Neural cell (in vitro differentiated cells): ENCODE data around the gene IL22.

ENCODE experiments used
- EP300 ChIP-seq: fragments of 450-650 bp; conservative IDR thresholded peaks from 2 replicates; pipeline ENCODE4 v1.6.1; 2014; ENCODE audit warnings: antibody characterized with exemption, mild to moderate bottlenecking, moderate library complexity; ENCODE audit not compliant: poor library complexity, severe bottlenecking
- EZH2 ChIP-seq: fragments of 200-600, 300-800 bp; shearing (Covaris generic), sonication (generic); IDR thresholded peaks from 2 replicates; pipeline ENCODE4 v1.6.1; 2014; ENCODE audit warnings: antibody characterized with exemption, low read length, borderline replicate concordance, mild to moderate bottlenecking; ENCODE audit not compliant: insufficient read depth, poor library complexity, severe bottlenecking
- SMC3 ChIP-seq: fragments of 450-650 bp; conservative IDR thresholded peaks from 2 replicates; pipeline ENCODE4 v1.6.1; 2014; ENCODE audit warnings: antibody characterized with exemption, mild to moderate bottlenecking, moderate library complexity; ENCODE audit not compliant: poor library complexity
- TF ChIP-seq, protein P1 (sequence below): fragments of 450-650 bp; IDR thresholded peaks from 2 replicates; pipeline ENCODE4 v1.5.1; 2014; ENCODE audit warnings: antibody characterized with exemption, mild to moderate bottlenecking, moderate library complexity; ENCODE audit not compliant: poor library complexity, severe bottlenecking
- TF ChIP-seq, protein P2 (sequence below): IDR thresholded peaks from 2 replicates; pipeline ENCODE4 v1.6.1; 2012; ENCODE audit warnings: borderline replicate concordance

DNA sequence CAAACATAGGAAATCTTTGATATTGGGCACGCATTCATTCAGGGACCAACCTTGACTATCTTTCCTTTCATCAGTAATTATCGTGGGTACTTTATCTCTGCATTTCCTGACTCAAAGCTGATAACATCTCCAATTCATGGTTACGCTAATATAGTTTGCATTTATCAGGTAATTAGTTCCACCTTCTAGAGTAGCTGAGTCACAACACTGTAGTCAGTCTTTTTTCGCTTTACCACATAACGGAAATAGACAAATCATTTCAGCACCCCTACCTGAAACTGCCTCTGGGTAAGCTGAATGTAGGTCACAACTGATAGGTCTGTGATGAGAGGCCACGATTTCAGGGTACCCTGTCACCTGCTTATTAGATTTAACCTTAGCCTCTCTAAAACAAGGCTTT is 36.7 kb upstream of the IL22 start:
- TF ChIP-seq, protein P1, sequence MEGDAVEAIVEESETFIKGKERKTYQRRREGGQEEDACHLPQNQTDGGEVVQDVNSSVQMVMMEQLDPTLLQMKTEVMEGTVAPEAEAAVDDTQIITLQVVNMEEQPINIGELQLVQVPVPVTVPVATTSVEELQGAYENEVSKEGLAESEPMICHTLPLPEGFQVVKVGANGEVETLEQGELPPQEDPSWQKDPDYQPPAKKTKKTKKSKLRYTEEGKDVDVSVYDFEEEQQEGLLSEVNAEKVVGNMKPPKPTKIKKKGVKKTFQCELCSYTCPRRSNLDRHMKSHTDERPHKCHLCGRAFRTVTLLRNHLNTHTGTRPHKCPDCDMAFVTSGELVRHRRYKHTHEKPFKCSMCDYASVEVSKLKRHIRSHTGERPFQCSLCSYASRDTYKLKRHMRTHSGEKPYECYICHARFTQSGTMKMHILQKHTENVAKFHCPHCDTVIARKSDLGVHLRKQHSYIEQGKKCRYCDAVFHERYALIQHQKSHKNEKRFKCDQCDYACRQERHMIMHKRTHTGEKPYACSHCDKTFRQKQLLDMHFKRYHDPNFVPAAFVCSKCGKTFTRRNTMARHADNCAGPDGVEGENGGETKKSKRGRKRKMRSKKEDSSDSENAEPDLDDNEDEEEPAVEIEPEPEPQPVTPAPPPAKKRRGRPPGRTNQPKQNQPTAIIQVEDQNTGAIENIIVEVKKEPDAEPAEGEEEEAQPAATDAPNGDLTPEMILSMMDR: no peak
- TF ChIP-seq, protein P2, sequence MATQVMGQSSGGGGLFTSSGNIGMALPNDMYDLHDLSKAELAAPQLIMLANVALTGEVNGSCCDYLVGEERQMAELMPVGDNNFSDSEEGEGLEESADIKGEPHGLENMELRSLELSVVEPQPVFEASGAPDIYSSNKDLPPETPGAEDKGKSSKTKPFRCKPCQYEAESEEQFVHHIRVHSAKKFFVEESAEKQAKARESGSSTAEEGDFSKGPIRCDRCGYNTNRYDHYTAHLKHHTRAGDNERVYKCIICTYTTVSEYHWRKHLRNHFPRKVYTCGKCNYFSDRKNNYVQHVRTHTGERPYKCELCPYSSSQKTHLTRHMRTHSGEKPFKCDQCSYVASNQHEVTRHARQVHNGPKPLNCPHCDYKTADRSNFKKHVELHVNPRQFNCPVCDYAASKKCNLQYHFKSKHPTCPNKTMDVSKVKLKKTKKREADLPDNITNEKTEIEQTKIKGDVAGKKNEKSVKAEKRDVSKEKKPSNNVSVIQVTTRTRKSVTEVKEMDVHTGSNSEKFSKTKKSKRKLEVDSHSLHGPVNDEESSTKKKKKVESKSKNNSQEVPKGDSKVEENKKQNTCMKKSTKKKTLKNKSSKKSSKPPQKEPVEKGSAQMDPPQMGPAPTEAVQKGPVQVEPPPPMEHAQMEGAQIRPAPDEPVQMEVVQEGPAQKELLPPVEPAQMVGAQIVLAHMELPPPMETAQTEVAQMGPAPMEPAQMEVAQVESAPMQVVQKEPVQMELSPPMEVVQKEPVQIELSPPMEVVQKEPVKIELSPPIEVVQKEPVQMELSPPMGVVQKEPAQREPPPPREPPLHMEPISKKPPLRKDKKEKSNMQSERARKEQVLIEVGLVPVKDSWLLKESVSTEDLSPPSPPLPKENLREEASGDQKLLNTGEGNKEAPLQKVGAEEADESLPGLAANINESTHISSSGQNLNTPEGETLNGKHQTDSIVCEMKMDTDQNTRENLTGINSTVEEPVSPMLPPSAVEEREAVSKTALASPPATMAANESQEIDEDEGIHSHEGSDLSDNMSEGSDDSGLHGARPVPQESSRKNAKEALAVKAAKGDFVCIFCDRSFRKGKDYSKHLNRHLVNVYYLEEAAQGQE: no peak
- TF ChIP-seq SMC3: no peak
- TF ChIP-seq EP300: no peak
- no peak for TF ChIP-seq EZH2
